GM12878 (cell line): Measurements from ENCODE around the gene ACE. TPM values are rescaled to one million over a fixed set of nuclear protein-coding genes. Genes with fewer than 3 reads are reported as not detected.

ENCODE experiments used
- ATAC-seq: fragments of 200-7000 bp; cut with Tn5 transposase; 3 replicates; pipeline ENCODE4 v1.9.1; 2020; ENCODE audit warnings: mild to moderate bottlenecking, moderate library complexity
- BruUV-seq: library from RNA; stranded (reverse); fragments of 400-500 nt; replicated peaks from 2 replicates; lab custom pipeline; 2021; lab: Mats Ljungman, UMichigan
- CTCF ChIA-PET: fragments of 300-600 bp; sonication (Branson Sonifier 250); formaldehyde crosslinking; extraction: SDS; loops from one replicate; lab custom pipeline; 2021; ENCODE audit warnings: inconsistent platforms; lab: Yijun Ruan, JAX
- POLR2A ChIA-PET: fragments of 350-600 bp; formaldehyde crosslinking; extraction: SDS; loops from one replicate; lab custom pipeline; 2021; ENCODE audit warnings: inconsistent platforms; lab: Charles Lee
- RAD21 ChIA-PET: fragments of 300-600 bp; sonication (Branson Sonifier 250); formaldehyde crosslinking; loops from one replicate; lab custom pipeline; 2023; ENCODE audit warnings: antibody characterized with exemption; ENCODE audit not compliant: unreplicated experiment; lab: Charles Lee
- SMC1A ChIA-PET: fragments of 300-600 bp; sonication (Branson Sonifier 250); formaldehyde crosslinking; loops from one replicate; lab custom pipeline; 2023; ENCODE audit not compliant: unreplicated experiment, uncharacterized antibody; lab: Charles Lee
- DNase-seq: peaks from one replicate; pipeline ENCODE4 v3.0.0-alpha.2; 2011; ENCODE audit warnings: low read depth, low spot score
- FAIRE-seq: peaks from 3 replicates; lab custom pipeline; 2011; peaks lifted over from hg19 to GRCh38; lab: Jason Lieb, UNC
- H2AFZ ChIP-seq: 2 replicates; pipeline ENCODE4 v1.6.0; 2011; ENCODE audit warnings: low read depth, low read length, control low read depth; ENCODE audit not compliant: control insufficient read depth
- H3K27ac ChIP-seq: 2 replicates; pipeline ENCODE4 v1.5.1; 2011; ENCODE audit warnings: control low read depth; ENCODE audit not compliant: control insufficient read depth, insufficient read depth
- H3K27me3 ChIP-seq, 2 experiments: replicated peaks in 1 of 2; 2 replicates each; pipeline versions ENCODE4 v1.6.0 to v1.6.1; 2011; ENCODE audit warnings: low read length in 1 of 2; ENCODE audit not compliant: control insufficient read depth in 2 of 2, insufficient read depth in 2 of 2
- H3K36me3 ChIP-seq, 2 experiments: 2 replicates each; pipeline ENCODE4 v1.5.1; 2011; ENCODE audit warnings: low read length in 1 of 2; ENCODE audit not compliant: control insufficient read depth in 2 of 2, insufficient read depth in 2 of 2
- H3K4me1 ChIP-seq: 2 replicates; pipeline ENCODE4 v1.6.1; 2011; ENCODE audit warnings: mild to moderate bottlenecking, low read length, moderate library complexity, mixed read lengths; ENCODE audit not compliant: control insufficient read depth, insufficient read depth
- H3K4me2 ChIP-seq: 2 replicates; pipeline ENCODE4 v1.6.0; 2011; ENCODE audit warnings: control low read depth; ENCODE audit not compliant: control insufficient read depth, insufficient read depth
- H3K4me3 ChIP-seq: fragments of 200-600 bp; sonication (generic); 2 replicates; pipeline ENCODE4 v1.5.1; 2016
- H3K79me2 ChIP-seq: 2 replicates; pipeline ENCODE4 v1.6.0; 2011; ENCODE audit warnings: low read length; ENCODE audit not compliant: control insufficient read depth, insufficient read depth
- H3K9ac ChIP-seq: 2 replicates; pipeline ENCODE4 v1.8.0; 2011; ENCODE audit warnings: low read length, control low read depth, mixed read lengths; ENCODE audit not compliant: control insufficient read depth, insufficient read depth
- H3K9me3 ChIP-seq: replicated peaks from 3 replicates; pipeline ENCODE4 v1.5.1; 2011; ENCODE audit warnings: mild to moderate bottlenecking, low read length; ENCODE audit not compliant: control insufficient read depth, insufficient read depth
- H4K20me1 ChIP-seq: 2 replicates; pipeline ENCODE4 v1.6.0; 2011; ENCODE audit not compliant: control insufficient read depth, insufficient read depth
- ASH2L ChIP-seq: fragments of 300-600, 200-600 bp; sonication (generic); IDR thresholded peaks from 2 replicates; pipeline ENCODE4 v1.6.1; 2017; ENCODE audit warnings: low read depth, mild to moderate bottlenecking, borderline replicate concordance
- CBX5 ChIP-seq: sonication (generic); IDR thresholded peaks from 2 replicates; pipeline ENCODE4 v1.6.1; 2016; ENCODE audit warnings: low read depth, moderate library complexity, mild to moderate bottlenecking, inconsistent platforms
- CREB1 ChIP-seq: IDR thresholded peaks from 2 replicates; pipeline ENCODE4 v1.6.1; 2012; ENCODE audit warnings: low read depth, mild to moderate bottlenecking, inconsistent platforms
- EED ChIP-seq: sonication (generic); IDR thresholded peaks from 2 replicates; pipeline ENCODE4 v1.6.1; 2016; ENCODE audit warnings: antibody characterized with exemption, low read depth
- GABPA ChIP-seq: IDR thresholded peaks from 2 replicates; pipeline ENCODE4 v1.6.1; 2014; ENCODE audit warnings: antibody characterized with exemption, low read depth, mild to moderate bottlenecking, inconsistent platforms
- JUNB ChIP-seq: IDR thresholded peaks from 2 replicates; pipeline ENCODE4 v1.6.1; 2016; ENCODE audit warnings: antibody characterized with exemption, mild to moderate bottlenecking
- NBN ChIP-seq: fragments of 450-650 bp; IDR thresholded peaks from 2 replicates; pipeline ENCODE4 v1.6.1; 2016
- PAX8 ChIP-seq: fragments of 450-650 bp; IDR thresholded peaks from 2 replicates; pipeline ENCODE4 v1.6.1; 2017; ENCODE audit warnings: mild to moderate bottlenecking, moderate library complexity
- RAD51 ChIP-seq: fragments of 450-650 bp; IDR thresholded peaks from 2 replicates; pipeline ENCODE4 v1.6.1; 2016; ENCODE audit warnings: moderate library complexity, mild to moderate bottlenecking, inconsistent platforms
- SIX5 ChIP-seq: IDR thresholded peaks from 2 replicates; pipeline ENCODE4 v1.6.1; 2011; ENCODE audit warnings: mild to moderate bottlenecking, low read depth, low read length, moderate library complexity; ENCODE audit not compliant: severe bottlenecking
- SMARCA5 ChIP-seq: fragments of 450-650 bp; IDR thresholded peaks from 2 replicates; pipeline ENCODE4 v1.6.1; 2017; ENCODE audit warnings: mild to moderate bottlenecking
- SRF ChIP-seq, 2 experiments: IDR thresholded peaks; 2 replicates each; pipeline ENCODE4 v1.6.1; 2011; ENCODE audit warnings: low read depth in 2 of 2, low read length in 2 of 2, mild to moderate bottlenecking in 1 of 2, moderate library complexity in 1 of 2
- SUZ12 ChIP-seq: fragments of 200-600 bp; sonication (generic); IDR thresholded peaks from one replicate; pipeline ENCODE4 v1.6.1; 2018; ENCODE audit warnings: antibody characterized with exemption, mild to moderate bottlenecking; ENCODE audit not compliant: unreplicated experiment
- TAF1 ChIP-seq: IDR thresholded peaks from 2 replicates; pipeline ENCODE4 v1.6.1; 2011; ENCODE audit warnings: mild to moderate bottlenecking, low read depth, low read length, borderline replicate concordance
- TCF3 ChIP-seq: IDR thresholded peaks from 2 replicates; pipeline ENCODE4 v1.6.1; 2012; ENCODE audit warnings: low read depth, mild to moderate bottlenecking, low read length, borderline replicate concordance; ENCODE audit not compliant: insufficient read depth
- ZNF274 ChIP-seq: IDR thresholded peaks from one replicate; pipeline ENCODE4 v1.8.0; 2011; ENCODE audit not compliant: insufficient read length, insufficient read depth
- ZNF622 ChIP-seq: fragments of 450-650 bp; IDR thresholded peaks from 2 replicates; pipeline ENCODE4 v1.6.1; 2017; ENCODE audit warnings: mild to moderate bottlenecking, inconsistent platforms
- WGBS: methylation state at CpG from one replicate; pipeline ENCODE4 v1.1.6; 2016; ENCODE audit warnings: low lambda C conversion rate; ENCODE audit not compliant: insufficient replicate concordance, insufficient coverage; ENCODE audit errors: missing lambda C conversion rate; 5-methylcytosine and 5-hydroxymethylcytosine counted together
- in situ Hi-C: fragments of 300-500 bp; cut with MboI; formaldehyde crosslinking; loops from 9 replicates; pipeline ENCODE4 v1.14.3; 2018; ENCODE audit warnings: mixed read lengths
- intact Hi-C: fragments of 100-400 bp; cut with micrococcal nuclease; formaldehyde crosslinking; loops from one replicate; pipeline ENCODE4 v1.14.2; 2022; ENCODE audit not compliant: unreplicated experiment
- polyA plus RNA-seq, 11 experiments: library from polyadenylated mRNA; depleted of rRNA in 4 of 11; unstranded in 6 of 11; stranded (reverse) in 5 of 11; fragments of >200 nt; fragmentation: Nextera tagmentation in 4 of 11; fragmentation: Illumina TruSeq in 1 of 11; extraction: Ambion mirVana in 4 of 11; extraction: Trizol in 1 of 11; gene quantifications; 1 replicate in 1 of 11; 2 replicates in 10 of 11; pipeline versions ENCODE4 v1.2.1 to v1.2.3, GENCODE V29; 2011 to 2016; ENCODE audit warnings: inconsistent platforms in 2 of 11, missing spikeins in 2 of 11, low read depth in 1 of 11
- total RNA-seq, 4 experiments: library from RNA; depleted of rRNA in 3 of 4; stranded (reverse); fragments of >200 nt in 3 of 4; fragmentation: Illumina TruSeq in 1 of 4; extraction: Trizol in 1 of 4; gene quantifications; 2 replicates each; pipeline versions ENCODE4 v1.2.1 to v1.2.3, GENCODE V29; 2013 to 2021
- TF ChIP-seq, protein P1 (sequence below): IDR thresholded peaks from 2 replicates; pipeline ENCODE4 v1.6.1; 2011; ENCODE audit warnings: borderline replicate concordance, low read depth, mild to moderate bottlenecking, moderate library complexity, low read length; ENCODE audit not compliant: insufficient read depth, poor library complexity, severe bottlenecking
- TF ChIP-seq, protein P2 (sequence below): IDR thresholded peaks from 2 replicates; pipeline ENCODE4 v1.6.1; 2011; ENCODE audit warnings: low read depth, mild to moderate bottlenecking, low read length, moderate library complexity, borderline replicate concordance; ENCODE audit errors: extremely low read depth

Gene ACE
- total and polyA plus RNA-seq, 10 of the 15 experiments (the other 5 are each of a cell fraction or from before 2014, with no cell fraction given) = 0.46 TPM; not detected in 9

DNA sequence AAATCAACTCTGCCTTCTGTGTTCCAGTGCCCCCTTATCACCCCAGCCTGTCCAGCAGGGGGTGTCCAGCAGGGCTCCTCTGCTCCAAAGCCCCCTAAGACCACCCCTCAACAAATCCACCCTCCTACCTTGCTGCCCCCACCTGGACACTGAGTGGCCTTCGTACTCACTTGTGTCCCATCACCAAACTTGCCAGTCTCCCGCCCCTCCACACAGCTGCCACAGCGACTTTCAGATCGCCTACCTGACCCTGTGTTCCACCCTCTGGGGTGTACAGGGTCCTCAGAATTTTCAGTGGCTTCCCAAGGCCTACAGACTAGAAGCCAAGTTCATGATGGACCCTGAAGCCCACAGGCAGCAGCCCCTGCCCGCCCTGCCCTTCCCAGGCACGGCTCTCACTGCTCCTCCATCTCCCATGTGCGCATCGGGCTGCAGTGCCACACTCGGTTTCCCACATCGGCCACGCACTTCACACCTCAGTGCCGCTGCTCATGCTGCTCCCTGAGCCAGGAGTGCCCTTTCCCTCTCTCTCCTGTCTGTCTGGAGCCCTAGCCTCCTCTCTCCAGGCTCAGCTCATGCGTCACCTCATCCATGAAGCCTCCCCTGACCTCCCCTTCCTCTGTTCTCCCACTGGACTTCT is 58.1 kb downstream of the ACE start:
- Histone ChIP-seq H3K4me1 (no peaks in the 10 kb centered on the region), H3K27me3 (peaks cover 0 to 9% of the 10 kb centered on the region in 2 experiments; a peak in 3 of 4 replicates), H3K4me3 (no peak overlapping the region), H3K79me2 (no peaks in the 10 kb centered on the region), H3K9ac (no peak overlapping the region), H4K20me1 (no peaks in the 10 kb centered on the region), H3K36me3 (no peaks in the 10 kb centered on the region), H2AFZ (no peak overlapping the region), H3K27ac (no peak overlapping the region), H3K9me3 (no peaks in the 10 kb centered on the region), H3K4me2 (no peak overlapping the region)
- RAD21 ChIA-PET = no interaction called here
- CTCF ChIA-PET = no interaction called here
- SMC1A ChIA-PET = no interaction called here
- intact Hi-C loops = no loop called here
- POLR2A ChIA-PET = interaction anchor here (0.5 kb wide), 1 partner anchor 67 kb away, joined by 4 read pairs; no protein-coding TSS in a partner anchor
- WGBS = 56% methylated on average over 13 of the region's 13 CpGs
- no TSS peak for BruUV-seq
- FAIRE-seq = no peak
- TF ChIP-seq RAD51 (no peak), ZNF274 (no peak), CREB1 (no peak), EED (no peak), SUZ12 (no peak)
- in situ Hi-C loops = no loop called here
- no peak for ATAC-seq
- DNase-seq = no peak

DNA sequence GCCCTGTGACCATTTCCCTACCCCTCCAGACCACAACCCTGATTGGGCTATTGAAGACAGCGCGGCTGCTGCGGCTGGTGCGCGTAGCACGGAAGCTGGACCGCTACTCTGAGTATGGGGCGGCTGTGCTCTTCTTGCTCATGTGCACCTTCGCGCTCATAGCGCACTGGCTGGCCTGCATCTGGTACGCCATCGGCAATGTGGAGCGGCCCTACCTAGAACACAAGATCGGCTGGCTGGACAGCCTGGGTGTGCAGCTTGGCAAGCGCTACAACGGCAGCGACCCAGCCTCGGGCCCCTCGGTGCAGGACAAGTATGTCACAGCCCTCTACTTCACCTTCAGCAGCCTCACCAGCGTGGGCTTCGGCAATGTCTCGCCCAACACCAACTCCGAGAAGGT is 58.8 kb downstream of the ACE start:
- H3K9me3 ChIP-seq = no peaks in the 10 kb centered on the region
- no TSS peak for BruUV-seq
- H3K27ac ChIP-seq = no peak overlapping the region
- POLR2A ChIA-PET = no interaction called here
- SMC1A ChIA-PET = no interaction called here
- CTCF ChIA-PET = no interaction called here
- H3K36me3 ChIP-seq = no peaks in the 10 kb centered on the region
- no peaks in the 10 kb centered on the region for H4K20me1 ChIP-seq
- no peak overlapping the region for H2AFZ ChIP-seq
- peaks cover 0 to 9% of the 10 kb centered on the region in 2 experiments; a peak in 3 of 4 replicates for H3K27me3 ChIP-seq
- RAD21 ChIA-PET = no interaction called here
- no peak for ATAC-seq
- no peak overlapping the region for H3K9ac ChIP-seq
- no peak for DNase-seq
- no peak overlapping the region for H3K4me2 ChIP-seq
- in situ Hi-C loops = no loop called here
- H3K4me3 ChIP-seq = no peak overlapping the region
- no peaks in the 10 kb centered on the region for H3K4me1 ChIP-seq
- FAIRE-seq = no peak
- intact Hi-C loops = no loop called here
- WGBS = 88% methylated on average over 24 of the region's 24 CpGs
- H3K79me2 ChIP-seq = no peaks in the 10 kb centered on the region
- no peak for TF ChIP-seq CBX5
- no peak for TF ChIP-seq SMARCA5
- TF ChIP-seq ZNF622 = no peak
- TF ChIP-seq NBN = no peak
- TF ChIP-seq, protein P1, sequence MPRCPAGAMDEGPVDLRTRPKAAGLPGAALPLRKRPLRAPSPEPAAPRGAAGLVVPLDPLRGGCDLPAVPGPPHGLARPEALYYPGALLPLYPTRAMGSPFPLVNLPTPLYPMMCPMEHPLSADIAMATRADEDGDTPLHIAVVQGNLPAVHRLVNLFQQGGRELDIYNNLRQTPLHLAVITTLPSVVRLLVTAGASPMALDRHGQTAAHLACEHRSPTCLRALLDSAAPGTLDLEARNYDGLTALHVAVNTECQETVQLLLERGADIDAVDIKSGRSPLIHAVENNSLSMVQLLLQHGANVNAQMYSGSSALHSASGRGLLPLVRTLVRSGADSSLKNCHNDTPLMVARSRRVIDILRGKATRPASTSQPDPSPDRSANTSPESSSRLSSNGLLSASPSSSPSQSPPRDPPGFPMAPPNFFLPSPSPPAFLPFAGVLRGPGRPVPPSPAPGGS = no peak
- TF ChIP-seq PAX8 = no peak
- no peak for TF ChIP-seq SRF (IDR thresholded peaks at IDR 0.05; ENCODE audit: low read depth in 2 of 2, low read length in 2 of 2)
- TF ChIP-seq ASH2L = no peak
- TF ChIP-seq SIX5 = no peak
- no peak for TF ChIP-seq TAF1
- TF ChIP-seq TCF3 = no peak
- TF ChIP-seq, protein P2, sequence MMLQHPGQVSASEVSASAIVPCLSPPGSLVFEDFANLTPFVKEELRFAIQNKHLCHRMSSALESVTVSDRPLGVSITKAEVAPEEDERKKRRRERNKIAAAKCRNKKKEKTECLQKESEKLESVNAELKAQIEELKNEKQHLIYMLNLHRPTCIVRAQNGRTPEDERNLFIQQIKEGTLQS = no peak
- no peak for TF ChIP-seq GABPA
- TF ChIP-seq JUNB = no peak
